Parietal lobe (tissue), 2 donors: ENCODE data around the gene MLH3. TPM values are rescaled to one million over a fixed set of nuclear protein-coding genes. Genes with fewer than 3 reads are reported as not detected.

ENCODE experiments used
- small RNA-seq: library from RNA; depleted of rRNA; stranded (forward); fragments of <200 nt; gene quantifications from one replicate; pipeline ENCODE3, GENCODE V24; 2014; ENCODE audit warnings: low replicate concordance
- total RNA-seq: library from RNA; depleted of rRNA; stranded (reverse); fragments of >200 nt; gene quantifications from one replicate; pipeline ENCODE4 v1.2.3, GENCODE V29; 2014

MLH3 gene
- 67.9 TPM for total RNA-seq

DNA sequence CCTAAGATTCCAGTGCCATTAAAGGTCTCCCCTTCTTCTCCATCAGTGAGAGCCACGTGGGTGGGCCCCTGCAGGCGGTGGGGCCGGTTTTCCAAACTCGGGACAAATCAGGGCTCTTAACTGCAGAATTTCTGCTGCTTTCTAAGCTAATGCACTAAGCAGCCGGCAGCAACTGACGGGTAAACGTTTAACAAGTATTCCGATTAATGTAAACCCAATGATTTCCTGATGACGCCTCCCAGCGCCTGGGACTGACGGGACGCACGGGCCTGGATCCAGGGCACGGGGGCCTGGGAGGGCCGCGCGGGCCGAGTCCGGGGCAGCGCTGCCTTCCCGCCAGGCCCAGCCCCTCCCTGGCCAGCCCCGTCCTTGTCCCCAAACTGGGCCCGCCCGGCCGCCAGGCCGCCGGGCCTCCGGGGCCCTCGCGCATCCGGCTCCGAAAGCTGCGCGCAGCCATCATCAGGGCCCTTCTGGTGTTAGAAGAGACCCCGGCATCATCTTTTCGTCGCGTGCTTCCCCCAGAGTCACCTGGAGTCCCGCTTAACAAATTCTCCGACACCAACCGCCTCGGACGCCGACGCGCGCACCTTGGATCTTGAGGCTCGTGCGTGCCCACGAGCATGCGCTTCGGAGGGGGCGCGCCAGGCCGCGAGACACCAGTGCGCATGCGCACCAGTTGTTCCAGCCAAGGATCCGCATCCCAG is at the start of gene MLH3:
Gene MLH3, minus strand, starts transcription at position 616 of the 704 bp plus-strand sequence. CDS start 1,812 bp downstream, outside the sequence.

DNA sequence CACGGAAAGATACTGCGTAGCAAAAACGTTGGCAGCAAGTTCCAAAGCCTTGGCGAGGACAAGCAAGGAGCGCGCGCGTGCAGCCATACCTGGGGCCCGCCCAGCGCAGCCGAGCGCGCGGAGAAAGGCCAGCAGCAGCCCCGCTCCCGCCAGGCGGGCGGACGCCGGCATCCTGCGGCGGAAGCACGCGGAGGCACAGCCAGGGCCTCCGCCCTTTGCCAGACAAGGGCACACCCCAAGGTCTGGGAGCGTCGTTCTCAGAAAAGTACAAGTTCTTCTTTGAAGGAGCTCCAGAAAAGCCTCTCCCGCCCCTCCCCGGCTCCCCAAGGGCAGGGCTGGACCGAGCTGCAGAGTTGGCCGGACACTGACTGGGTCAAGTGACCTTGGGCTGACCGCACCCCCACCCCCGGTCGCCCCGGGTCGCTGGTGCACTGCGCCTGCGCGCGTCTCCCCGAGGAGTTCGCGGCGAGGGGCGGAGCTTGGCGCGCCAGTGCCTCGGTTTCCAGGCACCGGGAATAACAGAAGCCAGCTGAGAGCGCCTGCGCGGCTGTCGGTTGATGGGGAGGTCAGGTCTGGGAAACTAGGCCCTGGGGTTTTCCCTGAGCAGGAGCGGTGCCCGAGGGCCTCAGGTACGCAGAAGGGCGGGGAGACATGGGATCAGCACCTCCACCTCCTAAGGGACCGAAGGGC is 18.0 kb upstream of the MLH3 start, which contains the start of gene ZC2HC1C:
Gene ZC2HC1C, plus strand, starts transcription at position 521 of the 690 bp plus-strand sequence. CDS start 933 bp downstream, outside the sequence.

DNA sequence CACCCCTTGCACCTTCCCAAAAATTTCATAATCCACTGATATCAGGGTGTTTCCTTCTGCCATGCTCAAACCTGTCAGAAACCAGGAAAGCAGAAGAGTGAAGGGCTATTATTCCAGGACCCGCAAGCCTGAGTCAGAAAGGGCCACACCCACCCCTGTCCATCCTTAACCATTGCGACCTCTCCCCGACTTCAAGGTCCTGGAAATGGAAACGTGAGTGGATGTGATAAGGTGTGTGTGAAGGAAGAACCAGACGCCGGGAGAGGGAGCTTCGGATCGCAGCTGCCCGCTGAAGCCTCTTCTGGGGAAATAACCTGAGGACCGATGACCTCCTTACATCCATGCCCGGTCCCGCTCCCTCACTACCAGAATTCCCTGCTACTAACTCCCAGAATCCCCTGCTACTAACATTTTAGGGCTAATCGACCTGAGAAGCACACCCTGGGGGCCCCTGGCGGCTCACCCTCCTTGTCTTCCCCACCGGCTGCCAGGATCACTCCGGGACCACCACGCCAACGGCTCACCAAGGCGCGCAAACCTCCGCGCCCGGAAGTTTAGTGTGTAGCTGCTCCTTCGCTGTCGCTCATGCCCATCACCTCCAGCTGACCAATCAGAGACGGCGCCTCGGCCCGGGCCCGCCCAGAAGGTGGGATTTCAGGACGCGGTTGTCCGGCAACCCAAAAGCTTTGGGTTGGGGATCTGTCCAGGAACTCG is 12.4 kb upstream of the MLH3 start, which contains the start of gene ACYP1:
Gene ACYP1, minus strand, starts transcription at position 534 of the 714 bp plus-strand sequence. Its CDS starts 471 bp downstream, at position 63.

DNA sequence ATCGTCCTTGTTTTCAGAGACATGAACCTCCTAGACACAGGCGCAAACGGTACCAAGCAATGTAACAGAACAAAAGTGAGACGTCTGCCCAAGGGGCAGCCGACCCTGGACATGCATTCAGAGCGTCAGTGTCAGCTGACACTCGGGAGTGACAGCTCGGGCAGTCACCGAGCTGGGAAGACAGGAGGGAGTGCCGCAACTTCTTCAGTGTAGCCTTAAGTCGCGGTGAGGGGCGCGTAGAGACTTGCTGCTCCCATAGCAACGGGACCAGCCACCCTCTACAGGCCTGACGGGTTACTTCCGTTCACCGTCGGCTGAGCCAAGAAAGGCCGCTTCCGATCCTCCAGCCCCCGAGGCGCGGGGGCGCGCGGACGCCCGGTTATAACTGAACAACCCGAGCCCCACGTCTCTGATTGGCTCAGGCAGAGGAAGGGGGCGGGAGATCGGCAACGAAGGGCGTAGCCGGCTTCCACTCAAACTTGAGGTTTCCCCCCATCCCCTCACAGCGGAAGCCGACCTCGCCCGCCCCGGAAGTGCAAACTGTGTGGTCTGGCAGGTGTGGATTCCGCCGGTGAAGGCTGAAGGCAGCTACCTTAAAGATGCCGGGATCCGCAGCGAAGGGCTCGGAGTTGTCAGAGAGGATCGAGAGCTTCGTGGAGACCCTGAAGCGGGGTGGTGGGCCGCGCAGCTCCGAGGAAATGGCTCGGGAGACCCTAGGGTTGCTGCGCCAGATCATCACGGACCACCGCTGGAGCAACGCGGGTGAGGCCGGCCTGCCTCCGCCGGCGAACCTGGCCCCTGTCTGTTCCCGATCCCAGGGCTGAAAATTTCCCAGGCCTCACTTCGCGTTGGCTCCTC is 48.6 kb downstream of the MLH3 start, which contains the start of gene EIF2B2:
Gene EIF2B2, plus strand, starts transcription at position 530 of the 858 bp plus-strand sequence. Its CDS starts 70 bp downstream, at position 600.

Small RNAs within 50 kb of the gene (small RNA-seq; reads per million reads assigned to genes)
- gene RNU6-689P: not detected

Other genes with a start within 250 kb of the MLH3 start
- gene PROX2, start 175.3 kb downstream of the MLH3 start, total RNA-seq: not detected
- gene DLST, start 169.6 kb downstream of the MLH3 start, total RNA-seq: 64.5 TPM
- gene RPS6KL1, start 128.2 kb downstream of the MLH3 start, total RNA-seq: 47.0 TPM
- gene PGF, start 95.9 kb downstream of the MLH3 start, total RNA-seq: 0.94 TPM
- gene EIF2B2, start 48.5 kb downstream of the MLH3 start, total RNA-seq: 37.6 TPM
- 42.6 TPM for gene ACYP1, start 12.6 kb upstream of the MLH3 start, total RNA-seq
- 2.8 TPM for gene ZC2HC1C, start 18.2 kb upstream of the MLH3 start, total RNA-seq
- gene NEK9, start 75.6 kb upstream of the MLH3 start, total RNA-seq: 49.5 TPM
- 108 TPM for gene TMED10, start 125.1 kb upstream of the MLH3 start, total RNA-seq
- gene FOS, start 227.4 kb upstream of the MLH3 start, total RNA-seq: 24.7 TPM